DMS79 treated with DMSO at 0.1 percent for 48 hours (cell line): Measurements from ENCODE around the gene DLK1.
A peak's percentile ranks its signal among the peaks of the same experiment; 100 is the strongest.

Experiments
- DNase-seq: peaks from one replicate; lab custom pipeline; 2025; lab: John Stamatoyannopoulos, UW

Gene DLK1

GRCh38 chr14:100778526-100778882 lies 51.8 kb downstream of the DLK1 start:
- no peak for DNase-seq

GRCh38 chr14:100778951-100779690 lies 52.4 kb downstream of the DLK1 start:
- DNase-seq = no peak

- no peak for DNase-seq
Observed at GRCh38 chr14:100779691-100780080, 53.0 kb downstream of the DLK1 start.

- DNase-seq = no peak
Observed at GRCh38 chr14:100780246-100780645, 53.6 kb downstream of the DLK1 start.

- DNase-seq = no peak
Observed at GRCh38 chr14:100780646-100781355, 54.1 kb downstream of the DLK1 start.

- DNase-seq = no peak
Observed at GRCh38 chr14:100781952-100782351, 55.3 kb downstream of the DLK1 start.

GRCh38 chr14:100782516-100783320 lies 56.0 kb downstream of the DLK1 start:
- peak; percentile 83 for DNase-seq

GRCh38 chr14:100783630-100784370 lies 57.1 kb downstream of the DLK1 start:
- peak; percentile 97 for DNase-seq

DNA sequence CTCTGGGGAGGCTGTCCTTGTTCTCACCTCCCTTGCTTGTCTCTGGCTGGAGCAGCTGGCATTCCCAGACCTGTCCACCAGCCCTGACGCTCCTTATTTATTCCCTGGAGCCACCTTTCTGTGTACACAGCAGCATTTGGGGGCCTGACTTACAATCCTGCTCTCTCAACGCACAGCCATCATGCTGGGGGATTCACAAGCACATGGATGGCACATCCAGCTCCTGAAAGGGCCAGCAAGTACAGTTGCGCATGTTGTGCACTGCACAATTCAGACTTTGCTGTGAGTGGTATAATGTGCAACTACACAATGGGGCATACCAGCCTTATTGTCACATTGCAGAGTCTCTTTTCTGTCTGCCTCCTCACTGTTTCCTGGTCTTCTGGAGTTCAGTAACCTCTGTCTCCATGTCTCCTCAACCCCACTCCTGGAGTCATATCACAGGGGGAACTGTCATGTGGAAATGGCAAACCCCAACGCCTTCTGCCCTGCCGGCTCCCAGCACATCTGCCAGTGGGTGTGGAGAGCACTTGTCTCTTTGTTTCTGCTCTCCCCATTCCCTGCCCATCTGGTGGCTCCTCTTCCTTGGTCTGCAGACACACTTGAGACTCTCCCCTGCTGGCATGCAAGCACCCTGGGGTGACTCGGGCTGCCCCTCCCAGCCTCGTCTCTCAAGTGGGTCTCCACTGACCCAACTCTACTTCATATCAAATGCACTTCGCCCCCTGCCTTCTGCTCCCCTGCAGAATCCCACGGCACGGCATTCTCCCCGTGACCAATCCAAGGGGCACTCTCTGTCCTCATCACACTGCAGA lies 58.0 kb downstream of the DLK1 start:
- peak; percentile 75 for DNase-seq

DNA sequence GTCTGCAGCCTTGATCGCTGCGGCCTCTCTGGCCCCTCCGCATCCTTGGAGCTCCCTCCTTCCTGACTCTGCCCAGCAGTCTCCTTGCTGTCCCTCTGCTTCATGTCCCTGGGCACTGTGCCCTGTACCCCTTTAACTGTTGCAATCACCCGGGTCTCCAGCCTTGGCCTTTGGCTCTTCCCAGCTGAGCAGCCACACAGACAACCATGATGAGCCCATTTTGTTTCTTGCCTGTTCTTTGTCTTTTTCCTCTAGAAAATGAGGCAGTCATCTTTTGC lies 58.6 kb downstream of the DLK1 start:
- no peak for DNase-seq

DNA sequence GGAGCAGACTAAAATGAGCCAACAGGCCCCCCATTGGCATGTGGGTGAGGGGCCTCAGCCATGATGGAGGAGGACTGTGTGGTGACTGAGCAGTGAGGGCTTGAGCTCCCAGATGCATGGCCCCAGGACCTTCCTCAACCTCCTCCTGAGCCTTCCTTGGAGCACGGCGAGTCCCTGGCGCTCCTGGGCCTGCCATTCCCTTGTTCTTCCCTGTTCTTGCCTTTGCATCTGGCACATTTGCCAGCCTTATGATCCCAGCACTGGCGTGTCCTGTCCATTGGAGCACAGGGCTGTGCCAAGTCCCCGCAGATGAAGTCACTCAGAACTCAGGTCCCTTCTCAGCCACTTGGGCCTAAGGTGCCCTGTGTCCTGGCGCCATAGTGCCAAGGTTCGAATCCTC lies 58.9 kb downstream of the DLK1 start:
- no peak for DNase-seq

DNA sequence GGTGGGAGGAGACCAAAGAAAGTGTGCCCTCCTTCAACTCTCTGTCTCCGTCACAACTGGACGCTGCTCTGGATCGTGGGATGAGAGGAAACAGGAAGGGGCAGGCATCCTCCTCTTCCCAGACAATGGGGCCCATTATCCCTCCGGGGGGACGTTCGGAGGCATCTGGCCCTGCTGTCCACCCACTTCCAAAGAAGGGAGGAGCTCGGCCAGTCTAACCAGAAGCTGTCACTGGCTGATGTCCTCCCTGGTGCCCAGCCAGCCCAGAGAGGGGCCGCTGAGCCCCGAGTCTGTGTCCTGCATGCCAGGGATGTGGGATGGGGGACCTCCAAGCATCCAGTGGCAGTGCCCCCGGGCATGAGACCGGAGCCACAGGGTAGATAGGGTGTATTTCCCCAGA lies 59.4 kb downstream of the DLK1 start:
- DNase-seq = no peak

- no peak for DNase-seq
Observed at GRCh38 chr14:100786576-100787219, 60.0 kb downstream of the DLK1 start.

GRCh38 chr14:100787659-100788058 lies 61.0 kb downstream of the DLK1 start:
- no peak for DNase-seq
